Spleen (tissue), 7 donors: ENCODE measurements around the gene CTNNA2.

ENCODE experiments used
- POLR2A ChIP-seq, 3 donors: fragments of 450-650 bp; IDR thresholded peaks; one replicate each; pipeline ENCODE4 v1.5.1; 2017; ENCODE audit warnings: antibody characterized with exemption in 3 of 3, mild to moderate bottlenecking in 1 of 3
- TF ChIP-seq, protein P1 (sequence below), 11 experiments: fragments of 200-600 bp in 7 of 11; fragments of 450-650 bp in 4 of 11; sonication (generic) in 4 of 11; IDR thresholded peaks in 8 of 11; conservative IDR thresholded peaks in 3 of 11; 1 replicate in 7 of 11; 2 replicates in 4 of 11; pipeline versions ENCODE4 v1.4.0 to v1.8.0; 2016 to 2021; ENCODE audit warnings: antibody characterized with exemption in 11 of 11, inconsistent platforms in 4 of 11, mild to moderate bottlenecking in 1 of 11
- donor health status: DM: no; HTN: no; CAD: no; lungs with moderate emphysema.
- donor health status: DM: no; HTN: no; CAD: no.
- donor health status: DM: no; HTN: no; CAD: no.

DNA sequence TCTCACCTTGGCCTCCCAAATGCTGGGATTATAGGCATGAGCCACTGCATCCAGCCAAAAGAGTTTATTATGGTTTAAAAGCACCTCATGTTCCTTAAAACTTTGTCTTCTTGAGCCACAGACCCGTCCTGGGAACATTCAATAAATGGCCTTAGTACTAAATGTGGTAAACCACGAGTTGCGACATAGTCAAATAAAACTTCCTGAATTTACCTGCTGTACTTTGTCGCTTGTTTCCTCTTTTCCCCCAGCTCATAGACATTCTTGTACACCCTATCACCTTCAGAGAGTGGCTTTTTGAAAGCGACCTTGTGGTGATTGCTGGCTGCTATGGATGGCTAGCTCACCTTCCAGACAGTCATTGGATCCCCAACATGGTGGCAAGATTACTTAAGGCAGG lies 481.3 kb downstream of the CTNNA2 start:
- TF ChIP-seq, protein P1, sequence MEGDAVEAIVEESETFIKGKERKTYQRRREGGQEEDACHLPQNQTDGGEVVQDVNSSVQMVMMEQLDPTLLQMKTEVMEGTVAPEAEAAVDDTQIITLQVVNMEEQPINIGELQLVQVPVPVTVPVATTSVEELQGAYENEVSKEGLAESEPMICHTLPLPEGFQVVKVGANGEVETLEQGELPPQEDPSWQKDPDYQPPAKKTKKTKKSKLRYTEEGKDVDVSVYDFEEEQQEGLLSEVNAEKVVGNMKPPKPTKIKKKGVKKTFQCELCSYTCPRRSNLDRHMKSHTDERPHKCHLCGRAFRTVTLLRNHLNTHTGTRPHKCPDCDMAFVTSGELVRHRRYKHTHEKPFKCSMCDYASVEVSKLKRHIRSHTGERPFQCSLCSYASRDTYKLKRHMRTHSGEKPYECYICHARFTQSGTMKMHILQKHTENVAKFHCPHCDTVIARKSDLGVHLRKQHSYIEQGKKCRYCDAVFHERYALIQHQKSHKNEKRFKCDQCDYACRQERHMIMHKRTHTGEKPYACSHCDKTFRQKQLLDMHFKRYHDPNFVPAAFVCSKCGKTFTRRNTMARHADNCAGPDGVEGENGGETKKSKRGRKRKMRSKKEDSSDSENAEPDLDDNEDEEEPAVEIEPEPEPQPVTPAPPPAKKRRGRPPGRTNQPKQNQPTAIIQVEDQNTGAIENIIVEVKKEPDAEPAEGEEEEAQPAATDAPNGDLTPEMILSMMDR (IDR thresholded peaks at IDR 0.05 in 8 of 11, conservative IDR thresholded peaks at IDR 0.05 in 3 of 11), result no peak
- no peak for TF ChIP-seq POLR2A (IDR thresholded peaks at IDR 0.05)
